Skin epidermis (tissue), 12 donors: ENCODE data around the gene NAXE.
A peak's percentile ranks its signal among the peaks of the same experiment; 100 is the strongest.
"Not testable (repeated sequence)": the region's sequence is repeated elsewhere in the genome, so short reads cannot be mapped to it uniquely, and the experiment has no call there.

ENCODE experiments used
- H3K27ac ChIP-seq, 21 experiments: fragments of 200-600 bp; sonication (generic) in 11 of 21; one replicate each; pipeline ENCODE4 v1.5.0; 2020; ENCODE audit warnings: mild to moderate bottlenecking in 3 of 21, inconsistent platforms in 2 of 21, moderate library complexity in 2 of 21
- H3K4me3 ChIP-seq, 7 experiments: fragments of 200-600 bp; sonication (generic) in 2 of 7; one replicate each; pipeline ENCODE4 v1.5.0; 2020; ENCODE audit warnings: inconsistent platforms in 2 of 7, mild to moderate bottlenecking in 2 of 7, moderate library complexity in 1 of 7

NAXE gene

GRCh38 chr1:156565519-156565918 lies 26.1 kb upstream of the NAXE start:
- Histone ChIP-seq H3K27ac (no peak overlapping the region), H3K4me3 (no peak overlapping the region)

- Histone ChIP-seq H3K4me3 (no peak overlapping the region), H3K27ac (no peak overlapping the region)
These were observed 25.1 kb upstream of the NAXE start for GRCh38 chr1:156566436-156566835.

GRCh38 chr1:156571261-156571852 lies 20.2 kb upstream of the NAXE start:
- Histone ChIP-seq H3K4me3 (peak overlapping the region in 4 of 7 experiments; percentile 38 to 56 (median 42)), H3K27ac (peak overlapping the region in 1 of 21 experiments; percentile 14)

- Histone ChIP-seq H3K4me3 (peak within 1 kb of the TSS; percentile 26 to 56 (median 38)), H3K27ac (no peak within 1 kb of the TSS)
These were observed 19.5 kb upstream of the NAXE start, which contains the start of gene IQGAP3 for GRCh38 chr1:156571919-156572662. IQGAP3 (minus strand) TSS chr1:156572565; CDS start chr1:156572529, 36 bp downstream.

GRCh38 chr1:156572663-156573018 lies 18.9 kb upstream of the NAXE start:
- Histone ChIP-seq H3K4me3 (peak overlapping the region; percentile 26 to 56 (median 38)), H3K27ac (no peak overlapping the region)

GRCh38 chr1:156574039-156574633 lies 17.4 kb upstream of the NAXE start:
- Histone ChIP-seq H3K27ac (no peak overlapping the region), H3K4me3 (no peak overlapping the region)

- H3K4me3 ChIP-seq: no peak overlapping the region
- H3K27ac ChIP-seq: no peak overlapping the region
These were observed 14.0 kb upstream of the NAXE start for GRCh38 chr1:156577550-156577949.

GRCh38 chr1:156578055-156578454 lies 13.5 kb upstream of the NAXE start:
- no peak overlapping the region for H3K4me3 ChIP-seq
- H3K27ac ChIP-seq: no peak overlapping the region

GRCh38 chr1:156579472-156579871 lies 12.1 kb upstream of the NAXE start, which contains the start of gene TTC24:
TTC24 (plus strand) TSS chr1:156579723; CDS start chr1:156581365, 1,642 bp downstream.
- Histone ChIP-seq H3K27ac (no peak within 1 kb of the TSS), H3K4me3 (no peak within 1 kb of the TSS)

- H3K27ac ChIP-seq: peak overlapping the region in 9 of 21 experiments; percentile 0 to 81 (median 37)
- peak overlapping the region in 2 of 7 experiments; percentile 6 to 12 for H3K4me3 ChIP-seq
These were observed 9.8 kb upstream of the NAXE start for GRCh38 chr1:156581661-156582387.

- peak overlapping the region in 2 of 7 experiments; percentile 6 to 12 for H3K4me3 ChIP-seq
- H3K27ac ChIP-seq: peak overlapping the region in 9 of 21 experiments; percentile 0 to 81 (median 37)
These were observed 9.1 kb upstream of the NAXE start for GRCh38 chr1:156582388-156583017.

GRCh38 chr1:156583821-156584622 lies 7.6 kb upstream of the NAXE start:
- H3K4me3 ChIP-seq: no peak overlapping the region
- no peak overlapping the region for H3K27ac ChIP-seq

GRCh38 chr1:156584813-156585212 lies 6.8 kb upstream of the NAXE start:
- Histone ChIP-seq H3K27ac (no peak overlapping the region), H3K4me3 (no peak overlapping the region)

GRCh38 chr1:156586323-156586722 lies 5.3 kb upstream of the NAXE start:
- Histone ChIP-seq H3K4me3 (no peak overlapping the region), H3K27ac (no peak overlapping the region)

- Histone ChIP-seq H3K27ac (no peak overlapping the region), H3K4me3 (no peak overlapping the region)
These were observed 4.6 kb upstream of the NAXE start for GRCh38 chr1:156586892-156587477.

- not testable (repeated sequence) for H3K27ac ChIP-seq, H3K4me3 ChIP-seq
These were observed 3.6 kb upstream of the NAXE start for GRCh38 chr1:156587927-156588326.

- no peak overlapping the region for H3K27ac ChIP-seq
- H3K4me3 ChIP-seq: no peak overlapping the region
These were observed 2.0 kb upstream of the NAXE start for GRCh38 chr1:156589546-156589945.
